HL-60/S4 (cell line): ENCODE measurements around the gene R3HDM1.

ENCODE experiments used
- in situ Hi-C: fragments of 300-500 bp; cut with MboI; formaldehyde crosslinking; loops from 2 replicates; pipeline ENCODE4 v1.14.3; 2022; ENCODE audit warnings: low sequenced_read_pairs

The R3HDM1 gene

GRCh38 chr2:135768863-135769262, 237.6 kb downstream of the R3HDM1 start:
- in situ Hi-C loops = no loop called here

DNA sequence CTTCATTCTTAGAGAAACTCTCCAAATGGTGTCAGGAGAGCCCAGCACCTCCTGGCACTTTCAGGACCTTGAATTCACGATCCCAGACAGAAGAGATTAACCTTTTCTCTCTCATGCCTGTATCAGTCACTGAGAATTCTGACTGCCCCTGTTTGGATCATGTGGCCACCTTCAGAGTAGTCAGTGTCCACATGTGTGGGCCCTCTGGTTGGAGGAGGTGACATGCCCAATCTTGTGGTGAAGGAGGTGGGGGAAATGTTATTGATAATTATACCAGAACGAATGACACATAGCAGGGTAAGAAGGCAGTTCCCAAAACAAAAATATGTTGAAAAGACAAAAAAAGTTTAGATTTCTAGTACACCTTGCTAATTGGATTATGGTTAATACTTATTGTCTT, 242.0 kb downstream of the R3HDM1 start:
- in situ Hi-C loops = no loop called here

DNA sequence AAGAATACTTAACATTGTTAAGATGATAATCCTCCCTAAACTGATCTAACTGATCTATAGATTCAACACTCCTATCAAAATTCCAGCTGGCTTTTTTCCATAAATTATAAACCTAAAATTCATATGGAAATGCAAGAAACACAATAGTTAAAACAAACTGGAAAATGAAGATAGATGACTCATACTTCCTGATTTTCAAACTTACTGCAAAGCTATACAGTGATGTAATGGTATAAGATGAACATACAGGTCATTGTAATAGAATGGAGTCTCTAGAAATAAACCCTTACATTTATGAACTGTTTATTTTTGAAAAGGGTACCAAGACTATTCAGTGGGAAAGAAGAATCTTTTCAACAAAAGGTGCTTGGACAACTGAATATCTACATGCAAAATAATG, 242.6 kb downstream of the R3HDM1 start:
- in situ Hi-C loops = no loop called here
